Breast epithelium (tissue), 3 donors: ENCODE measurements around the gene GOLGA6B.

Source experiments
- CTCF ChIP-seq, 3 donors: fragments of 450-650 bp; IDR thresholded peaks; one replicate each; pipeline ENCODE4 v1.5.1; 2016 to 2017; ENCODE audit warnings: antibody characterized with exemption in 3 of 3, mild to moderate bottlenecking in 3 of 3, moderate library complexity in 3 of 3
- POLR2AphosphoS5 ChIP-seq, 3 donors: sonication (generic); formaldehyde crosslinking; IDR thresholded peaks; one replicate each; pipeline ENCODE4 v1.6.1; 2017; ENCODE audit warnings: antibody characterized with exemption in 3 of 3

- TF ChIP-seq CTCF (IDR thresholded peaks at IDR 0.05) (no peak), POLR2AphosphoS5 (IDR thresholded peaks at IDR 0.05) (no peak)
Measured at GRCh38 chr15:72604794-72605193, 49.7 kb upstream of the GOLGA6B start.
